ENCODE data around the gene ATG4B. TPM values are rescaled to one million over a fixed set of nuclear protein-coding genes. Genes with fewer than 3 reads are reported as not detected.
A peak's percentile ranks its signal among the peaks of the same experiment; 100 is the strongest.

ATG4B gene
- total RNA-seq, 1 experiment from 2014 or later: 133 TPM

DNA sequence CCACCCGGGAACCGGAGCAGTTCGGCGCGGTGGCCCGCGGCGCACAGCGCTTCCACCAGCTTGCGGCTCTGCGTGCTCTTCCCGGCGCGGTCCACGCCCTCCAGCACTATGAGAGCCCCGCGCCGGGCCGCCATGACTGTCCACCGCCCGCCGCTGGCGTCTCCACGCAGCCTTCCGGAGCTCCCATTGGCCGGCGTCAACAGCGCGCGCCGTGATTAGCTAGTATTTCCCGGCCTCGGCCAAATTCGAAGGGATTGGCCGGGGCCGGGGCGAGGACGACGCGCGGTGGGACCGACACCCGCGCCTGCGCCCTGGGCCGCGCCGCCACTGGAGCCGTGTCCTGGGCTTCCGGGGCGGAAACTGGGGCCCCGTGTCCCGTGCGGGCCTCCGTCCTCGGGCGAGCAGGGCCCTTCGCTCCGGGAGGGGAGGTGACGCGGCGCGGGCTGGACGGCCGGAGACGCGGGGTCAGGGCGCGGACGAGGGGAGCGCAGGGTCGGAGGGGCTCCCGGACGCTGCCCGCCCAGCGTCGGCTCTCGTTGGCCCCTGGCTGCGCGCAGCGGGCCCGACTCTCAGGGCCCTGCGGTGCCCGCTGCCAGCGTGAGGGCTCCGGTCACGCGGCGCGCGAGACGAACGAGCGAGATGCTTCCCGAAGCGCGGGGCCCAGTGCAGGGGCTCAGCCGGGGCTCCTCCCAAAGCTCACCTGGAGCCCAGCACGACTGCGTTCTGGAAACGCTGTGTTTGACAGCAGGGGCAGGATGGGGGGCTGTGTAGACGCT lies 49.3 kb downstream of the ATG4B start, which contains the start of gene DTYMK (continued):
- 0 out of 2 replicates have a peak, but pooled peaks have one; percentile 24 for TF ChIP-seq KAT7 (CRISPR knock-in tag; IDR thresholded peaks at IDR 0.05; ENCODE audit: borderline replicate concordance)
- TF ChIP-seq CBFB (CRISPR knock-in tag; IDR thresholded peaks at IDR 0.05; ENCODE audit: low read depth): no peak
- peak; percentile 86 for TF ChIP-seq CREM (CRISPR knock-in tag; IDR thresholded peaks at IDR 0.05)
- TF ChIP-seq, protein P1, sequence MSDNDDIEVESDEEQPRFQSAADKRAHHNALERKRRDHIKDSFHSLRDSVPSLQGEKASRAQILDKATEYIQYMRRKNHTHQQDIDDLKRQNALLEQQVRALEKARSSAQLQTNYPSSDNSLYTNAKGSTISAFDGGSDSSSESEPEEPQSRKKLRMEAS (CRISPR knock-in tag; IDR thresholded peaks at IDR 0.05): peak; percentile 42; the same call in 1 of the 2 replicates
- TF ChIP-seq NFATC4 (CRISPR knock-in tag; IDR thresholded peaks at IDR 0.05): 0 out of 2 replicates have a peak, but pooled peaks have one; percentile 15
- peak; percentile 82 for TF ChIP-seq SP1 (CRISPR knock-in tag; conservative IDR thresholded peaks at IDR 0.05)
- TF ChIP-seq PRRX2 (CRISPR knock-in tag; IDR thresholded peaks at IDR 0.05): no peak
- TF ChIP-seq, protein P2, sequence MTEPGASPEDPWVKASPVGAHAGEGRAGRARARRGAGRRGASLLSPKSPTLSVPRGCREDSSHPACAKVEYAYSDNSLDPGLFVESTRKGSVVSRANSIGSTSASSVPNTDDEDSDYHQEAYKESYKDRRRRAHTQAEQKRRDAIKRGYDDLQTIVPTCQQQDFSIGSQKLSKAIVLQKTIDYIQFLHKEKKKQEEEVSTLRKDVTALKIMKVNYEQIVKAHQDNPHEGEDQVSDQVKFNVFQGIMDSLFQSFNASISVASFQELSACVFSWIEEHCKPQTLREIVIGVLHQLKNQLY (CRISPR knock-in tag; IDR thresholded peaks at IDR 0.05): no peak
- TF ChIP-seq NFE2L1 (CRISPR knock-in tag; IDR thresholded peaks at IDR 0.05): 0 out of 2 replicates have a peak, but pooled peaks have one; percentile 1
- no peak; the same call in 1 of the 2 replicates for TF ChIP-seq ZNF232 (CRISPR knock-in tag; IDR thresholded peaks at IDR 0.05)
- TF ChIP-seq TEAD4 (CRISPR knock-in tag; IDR thresholded peaks at IDR 0.05): no peak
- TF ChIP-seq RELA (CRISPR knock-in tag; IDR thresholded peaks at IDR 0.05; ENCODE audit: borderline replicate concordance): no peak
- TF ChIP-seq, protein P3, sequence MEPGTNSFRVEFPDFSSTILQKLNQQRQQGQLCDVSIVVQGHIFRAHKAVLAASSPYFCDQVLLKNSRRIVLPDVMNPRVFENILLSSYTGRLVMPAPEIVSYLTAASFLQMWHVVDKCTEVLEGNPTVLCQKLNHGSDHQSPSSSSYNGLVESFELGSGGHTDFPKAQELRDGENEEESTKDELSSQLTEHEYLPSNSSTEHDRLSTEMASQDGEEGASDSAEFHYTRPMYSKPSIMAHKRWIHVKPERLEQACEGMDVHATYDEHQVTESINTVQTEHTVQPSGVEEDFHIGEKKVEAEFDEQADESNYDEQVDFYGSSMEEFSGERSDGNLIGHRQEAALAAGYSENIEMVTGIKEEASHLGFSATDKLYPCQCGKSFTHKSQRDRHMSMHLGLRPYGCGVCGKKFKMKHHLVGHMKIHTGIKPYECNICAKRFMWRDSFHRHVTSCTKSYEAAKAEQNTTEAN (CRISPR knock-in tag; IDR thresholded peaks at IDR 0.05): peak; percentile 56; the same call in 1 of the 2 replicates
- TF ChIP-seq, protein P4, sequence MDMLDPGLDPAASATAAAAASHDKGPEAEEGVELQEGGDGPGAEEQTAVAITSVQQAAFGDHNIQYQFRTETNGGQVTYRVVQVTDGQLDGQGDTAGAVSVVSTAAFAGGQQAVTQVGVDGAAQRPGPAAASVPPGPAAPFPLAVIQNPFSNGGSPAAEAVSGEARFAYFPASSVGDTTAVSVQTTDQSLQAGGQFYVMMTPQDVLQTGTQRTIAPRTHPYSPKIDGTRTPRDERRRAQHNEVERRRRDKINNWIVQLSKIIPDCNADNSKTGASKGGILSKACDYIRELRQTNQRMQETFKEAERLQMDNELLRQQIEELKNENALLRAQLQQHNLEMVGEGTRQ (CRISPR knock-in tag; IDR thresholded peaks at IDR 0.05): peak; percentile 5; the same call in 1 of the 2 replicates
- TF ChIP-seq, protein P5, sequence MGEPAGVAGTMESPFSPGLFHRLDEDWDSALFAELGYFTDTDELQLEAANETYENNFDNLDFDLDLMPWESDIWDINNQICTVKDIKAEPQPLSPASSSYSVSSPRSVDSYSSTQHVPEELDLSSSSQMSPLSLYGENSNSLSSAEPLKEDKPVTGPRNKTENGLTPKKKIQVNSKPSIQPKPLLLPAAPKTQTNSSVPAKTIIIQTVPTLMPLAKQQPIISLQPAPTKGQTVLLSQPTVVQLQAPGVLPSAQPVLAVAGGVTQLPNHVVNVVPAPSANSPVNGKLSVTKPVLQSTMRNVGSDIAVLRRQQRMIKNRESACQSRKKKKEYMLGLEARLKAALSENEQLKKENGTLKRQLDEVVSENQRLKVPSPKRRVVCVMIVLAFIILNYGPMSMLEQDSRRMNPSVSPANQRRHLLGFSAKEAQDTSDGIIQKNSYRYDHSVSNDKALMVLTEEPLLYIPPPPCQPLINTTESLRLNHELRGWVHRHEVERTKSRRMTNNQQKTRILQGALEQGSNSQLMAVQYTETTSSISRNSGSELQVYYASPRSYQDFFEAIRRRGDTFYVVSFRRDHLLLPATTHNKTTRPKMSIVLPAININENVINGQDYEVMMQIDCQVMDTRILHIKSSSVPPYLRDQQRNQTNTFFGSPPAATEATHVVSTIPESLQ (CRISPR knock-in tag; IDR thresholded peaks at IDR 0.05): no peak

DNA sequence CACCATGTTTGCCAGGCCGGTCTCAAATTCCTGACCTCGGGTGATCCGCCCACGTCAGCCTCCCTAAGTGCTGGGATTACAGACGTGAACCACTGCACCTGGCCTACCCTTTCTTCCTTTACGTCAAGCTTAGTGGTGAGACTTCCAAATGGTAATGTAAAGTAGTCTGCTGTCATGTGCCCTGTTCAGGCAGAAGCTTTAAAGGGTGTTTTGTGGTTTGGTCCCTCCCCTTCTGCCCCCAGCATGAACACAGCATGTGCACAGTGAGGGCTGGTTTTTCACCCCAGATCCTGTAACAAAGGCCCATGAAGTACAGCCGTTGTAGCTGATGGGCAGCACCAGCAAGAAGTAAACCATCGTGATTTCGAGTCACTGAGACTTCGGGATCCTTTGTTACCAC lies 51.8 kb downstream of the ATG4B start:
- H3K9me3 Mint-ChIP-seq: no peaks in the 10 kb centered on the region
- no peak for ATAC-seq
- CTCF ChIA-PET: no interaction called here
- DNase-seq (ENCODE audit: low spot score): no peak
- peak overlapping the region; percentile 20; the same call in 1 of the 2 replicates for H3K4me3 Mint-ChIP-seq
- peaks cover 11% of the 10 kb centered on the region for H3K36me3 Mint-ChIP-seq
- POLR2A ChIA-PET: interaction anchor here (0.5 kb wide), 1 partner anchor 11 kb away, joined by 5 read pairs; no protein-coding TSS in a partner anchor
- no peak overlapping the region for H3K27ac Mint-ChIP-seq
- H3K4me1 Mint-ChIP-seq: peaks cover 13% of the 10 kb centered on the region
- no peaks in the 10 kb centered on the region for H3K27me3 Mint-ChIP-seq (ENCODE audit: low read depth)
- TF ChIP-seq, protein P3 (CRISPR knock-in tag; IDR thresholded peaks at IDR 0.05): no peak
- TF ChIP-seq, protein P6, sequence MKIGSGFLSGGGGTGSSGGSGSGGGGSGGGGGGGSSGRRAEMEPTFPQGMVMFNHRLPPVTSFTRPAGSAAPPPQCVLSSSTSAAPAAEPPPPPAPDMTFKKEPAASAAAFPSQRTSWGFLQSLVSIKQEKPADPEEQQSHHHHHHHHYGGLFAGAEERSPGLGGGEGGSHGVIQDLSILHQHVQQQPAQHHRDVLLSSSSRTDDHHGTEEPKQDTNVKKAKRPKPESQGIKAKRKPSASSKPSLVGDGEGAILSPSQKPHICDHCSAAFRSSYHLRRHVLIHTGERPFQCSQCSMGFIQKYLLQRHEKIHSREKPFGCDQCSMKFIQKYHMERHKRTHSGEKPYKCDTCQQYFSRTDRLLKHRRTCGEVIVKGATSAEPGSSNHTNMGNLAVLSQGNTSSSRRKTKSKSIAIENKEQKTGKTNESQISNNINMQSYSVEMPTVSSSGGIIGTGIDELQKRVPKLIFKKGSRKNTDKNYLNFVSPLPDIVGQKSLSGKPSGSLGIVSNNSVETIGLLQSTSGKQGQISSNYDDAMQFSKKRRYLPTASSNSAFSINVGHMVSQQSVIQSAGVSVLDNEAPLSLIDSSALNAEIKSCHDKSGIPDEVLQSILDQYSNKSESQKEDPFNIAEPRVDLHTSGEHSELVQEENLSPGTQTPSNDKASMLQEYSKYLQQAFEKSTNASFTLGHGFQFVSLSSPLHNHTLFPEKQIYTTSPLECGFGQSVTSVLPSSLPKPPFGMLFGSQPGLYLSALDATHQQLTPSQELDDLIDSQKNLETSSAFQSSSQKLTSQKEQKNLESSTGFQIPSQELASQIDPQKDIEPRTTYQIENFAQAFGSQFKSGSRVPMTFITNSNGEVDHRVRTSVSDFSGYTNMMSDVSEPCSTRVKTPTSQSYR (CRISPR knock-in tag; IDR thresholded peaks at IDR 0.05): no peak
- no peak for TF ChIP-seq SOX15 (CRISPR knock-in tag; IDR thresholded peaks at IDR 0.05)
